ENCODE measurements around the gene FMN2.

DNA sequence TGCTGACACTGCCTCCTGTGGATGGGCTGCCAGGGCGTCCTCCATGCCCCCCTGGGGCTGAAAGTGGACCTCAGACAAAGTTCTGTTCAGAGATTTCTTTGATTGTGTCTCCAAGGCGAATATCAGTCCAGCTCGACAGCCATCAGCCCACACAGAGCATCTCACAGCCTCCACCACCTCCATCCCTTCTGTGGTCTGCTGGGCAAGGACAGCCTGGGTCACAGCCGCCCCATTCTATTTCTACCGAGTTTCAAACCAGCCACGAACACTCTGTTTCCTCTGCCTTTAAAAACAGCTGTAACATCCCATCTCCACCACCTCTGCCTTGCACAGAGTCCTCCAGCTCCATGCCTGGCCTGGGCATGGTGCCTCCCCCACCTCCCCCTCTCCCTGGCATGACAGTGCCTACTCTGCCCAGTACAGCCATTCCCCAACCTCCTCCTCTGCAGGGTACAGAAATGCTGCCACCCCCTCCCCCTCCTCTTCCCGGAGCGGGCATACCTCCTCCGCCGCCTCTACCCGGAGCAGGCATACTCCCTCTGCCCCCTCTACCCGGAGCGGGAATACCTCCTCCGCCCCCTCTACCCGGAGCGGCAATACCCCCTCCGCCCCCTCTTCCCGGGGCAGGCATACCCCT, 115.5 kb downstream of the FMN2 start:
- TF ChIP-seq, protein P1, sequence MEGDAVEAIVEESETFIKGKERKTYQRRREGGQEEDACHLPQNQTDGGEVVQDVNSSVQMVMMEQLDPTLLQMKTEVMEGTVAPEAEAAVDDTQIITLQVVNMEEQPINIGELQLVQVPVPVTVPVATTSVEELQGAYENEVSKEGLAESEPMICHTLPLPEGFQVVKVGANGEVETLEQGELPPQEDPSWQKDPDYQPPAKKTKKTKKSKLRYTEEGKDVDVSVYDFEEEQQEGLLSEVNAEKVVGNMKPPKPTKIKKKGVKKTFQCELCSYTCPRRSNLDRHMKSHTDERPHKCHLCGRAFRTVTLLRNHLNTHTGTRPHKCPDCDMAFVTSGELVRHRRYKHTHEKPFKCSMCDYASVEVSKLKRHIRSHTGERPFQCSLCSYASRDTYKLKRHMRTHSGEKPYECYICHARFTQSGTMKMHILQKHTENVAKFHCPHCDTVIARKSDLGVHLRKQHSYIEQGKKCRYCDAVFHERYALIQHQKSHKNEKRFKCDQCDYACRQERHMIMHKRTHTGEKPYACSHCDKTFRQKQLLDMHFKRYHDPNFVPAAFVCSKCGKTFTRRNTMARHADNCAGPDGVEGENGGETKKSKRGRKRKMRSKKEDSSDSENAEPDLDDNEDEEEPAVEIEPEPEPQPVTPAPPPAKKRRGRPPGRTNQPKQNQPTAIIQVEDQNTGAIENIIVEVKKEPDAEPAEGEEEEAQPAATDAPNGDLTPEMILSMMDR (conservative IDR thresholded peaks at IDR 0.05), result no peak
- TF ChIP-seq ZFX (IDR thresholded peaks at IDR 0.05), result no peak
